Esophagus squamous epithelium (tissue), 4 donors: ENCODE results near the gene MVB12B.

Experiments used
- POLR2A ChIP-seq, 4 donors: fragments of 450-650 bp; IDR thresholded peaks; one replicate each; pipeline ENCODE4 v1.6.1; 2017; ENCODE audit warnings: antibody characterized with exemption in 4 of 4, mild to moderate bottlenecking in 4 of 4, moderate library complexity in 3 of 4
- TF ChIP-seq, protein P1 (sequence below), 6 experiments: fragments of 450-650 bp in 4 of 6; fragments of 200-600 bp in 2 of 6; sonication (generic) in 2 of 6; IDR thresholded peaks; one replicate each; pipeline ENCODE4 v1.5.1; 2016 to 2019; ENCODE audit warnings: antibody characterized with exemption in 6 of 6, mild to moderate bottlenecking in 4 of 6, moderate library complexity in 4 of 6

DNA sequence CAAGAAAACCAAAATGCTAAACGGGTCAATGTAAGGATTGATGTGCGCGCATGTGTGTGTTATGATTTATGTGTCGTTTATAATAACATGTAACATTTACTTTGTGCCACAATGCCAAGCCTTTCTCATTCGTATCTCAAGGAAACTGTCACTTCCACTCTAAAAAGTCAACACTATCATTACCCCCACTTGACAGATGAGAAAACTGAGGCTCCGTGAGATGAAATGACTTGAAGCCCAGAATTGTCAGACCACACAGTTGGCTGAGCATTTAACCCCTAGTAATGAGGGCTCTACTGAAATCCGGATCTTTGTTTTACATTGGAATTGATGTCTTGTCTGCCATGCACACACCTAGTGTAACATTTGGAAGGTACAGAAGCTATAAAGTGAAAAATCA is 192.1 kb downstream of the MVB12B start:
- TF ChIP-seq, protein P1, sequence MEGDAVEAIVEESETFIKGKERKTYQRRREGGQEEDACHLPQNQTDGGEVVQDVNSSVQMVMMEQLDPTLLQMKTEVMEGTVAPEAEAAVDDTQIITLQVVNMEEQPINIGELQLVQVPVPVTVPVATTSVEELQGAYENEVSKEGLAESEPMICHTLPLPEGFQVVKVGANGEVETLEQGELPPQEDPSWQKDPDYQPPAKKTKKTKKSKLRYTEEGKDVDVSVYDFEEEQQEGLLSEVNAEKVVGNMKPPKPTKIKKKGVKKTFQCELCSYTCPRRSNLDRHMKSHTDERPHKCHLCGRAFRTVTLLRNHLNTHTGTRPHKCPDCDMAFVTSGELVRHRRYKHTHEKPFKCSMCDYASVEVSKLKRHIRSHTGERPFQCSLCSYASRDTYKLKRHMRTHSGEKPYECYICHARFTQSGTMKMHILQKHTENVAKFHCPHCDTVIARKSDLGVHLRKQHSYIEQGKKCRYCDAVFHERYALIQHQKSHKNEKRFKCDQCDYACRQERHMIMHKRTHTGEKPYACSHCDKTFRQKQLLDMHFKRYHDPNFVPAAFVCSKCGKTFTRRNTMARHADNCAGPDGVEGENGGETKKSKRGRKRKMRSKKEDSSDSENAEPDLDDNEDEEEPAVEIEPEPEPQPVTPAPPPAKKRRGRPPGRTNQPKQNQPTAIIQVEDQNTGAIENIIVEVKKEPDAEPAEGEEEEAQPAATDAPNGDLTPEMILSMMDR (IDR thresholded peaks at IDR 0.05): no peak
- no peak for TF ChIP-seq POLR2A (IDR thresholded peaks at IDR 0.05)
